ENCODE measurements around the gene CIART.
A peak's percentile ranks its signal among the peaks of the same experiment; 100 is the strongest.
"Not testable (repeated sequence)": the region's sequence is repeated elsewhere in the genome, so short reads cannot be mapped to it uniquely, and the experiment has no call there.

CIART gene, protein sequence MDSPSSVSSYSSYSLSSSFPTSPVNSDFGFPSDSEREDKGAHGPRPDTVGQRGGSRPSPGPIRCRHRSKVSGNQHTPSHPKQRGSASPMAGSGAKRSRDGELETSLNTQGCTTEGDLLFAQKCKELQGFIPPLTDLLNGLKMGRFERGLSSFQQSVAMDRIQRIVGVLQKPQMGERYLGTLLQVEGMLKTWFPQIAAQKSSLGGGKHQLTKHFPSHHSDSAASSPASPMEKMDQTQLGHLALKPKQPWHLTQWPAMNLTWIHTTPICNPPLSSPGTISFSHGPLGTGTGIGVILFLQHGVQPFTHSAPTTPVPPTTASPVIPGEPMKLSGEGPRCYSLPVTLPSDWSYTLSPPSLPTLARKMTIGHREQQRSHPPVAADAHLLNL

DNA sequence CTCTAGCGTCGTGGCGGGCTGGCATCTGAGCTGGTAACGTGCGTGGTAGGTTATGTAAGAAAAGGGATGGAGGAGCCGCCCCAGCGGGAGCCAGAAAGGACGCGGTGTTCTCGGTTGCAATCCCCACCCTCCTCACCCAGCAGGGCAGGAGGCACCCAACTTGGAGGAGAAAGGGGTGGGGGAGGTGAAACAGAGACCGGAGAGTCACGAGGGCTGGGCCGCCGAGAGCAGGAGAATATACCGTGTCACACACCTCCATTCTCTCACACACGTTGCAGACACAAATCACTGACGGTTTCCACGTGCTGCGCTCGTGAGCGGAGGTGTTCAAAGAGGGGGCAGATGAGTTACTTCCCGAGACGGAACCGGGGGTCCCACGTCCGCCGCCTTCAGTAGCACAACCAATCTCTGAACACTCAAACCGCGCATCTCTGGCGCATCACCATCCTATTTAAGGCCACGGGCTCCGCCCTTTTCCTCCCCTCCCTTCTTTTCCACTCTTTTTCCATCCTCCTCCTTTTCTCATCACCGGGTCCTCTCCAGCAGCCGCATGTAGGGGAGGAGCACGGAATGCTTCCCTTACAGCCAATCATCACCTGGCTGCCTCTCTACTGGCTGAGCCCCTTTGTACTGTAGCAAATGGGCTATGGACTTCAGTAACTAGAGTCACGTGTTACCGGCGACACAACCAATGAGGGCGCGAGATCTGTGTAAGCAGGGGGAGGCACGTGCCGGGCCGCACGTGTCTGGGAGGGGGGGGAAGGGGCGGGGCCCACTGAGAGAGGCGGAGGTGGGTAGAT lies at the start of gene CIART:
CIART (plus strand) TSS at position 797 of the 800 bp plus-strand sequence. CDS start 714 bp downstream, outside the sequence.
- H3K9me3 ChIP-seq = no peaks in the 10 kb centered on the region
- intact Hi-C loops (cut with DNase I; ENCODE audit: low total_unique reads) = no loop called here
- TF ChIP-seq, protein P1, sequence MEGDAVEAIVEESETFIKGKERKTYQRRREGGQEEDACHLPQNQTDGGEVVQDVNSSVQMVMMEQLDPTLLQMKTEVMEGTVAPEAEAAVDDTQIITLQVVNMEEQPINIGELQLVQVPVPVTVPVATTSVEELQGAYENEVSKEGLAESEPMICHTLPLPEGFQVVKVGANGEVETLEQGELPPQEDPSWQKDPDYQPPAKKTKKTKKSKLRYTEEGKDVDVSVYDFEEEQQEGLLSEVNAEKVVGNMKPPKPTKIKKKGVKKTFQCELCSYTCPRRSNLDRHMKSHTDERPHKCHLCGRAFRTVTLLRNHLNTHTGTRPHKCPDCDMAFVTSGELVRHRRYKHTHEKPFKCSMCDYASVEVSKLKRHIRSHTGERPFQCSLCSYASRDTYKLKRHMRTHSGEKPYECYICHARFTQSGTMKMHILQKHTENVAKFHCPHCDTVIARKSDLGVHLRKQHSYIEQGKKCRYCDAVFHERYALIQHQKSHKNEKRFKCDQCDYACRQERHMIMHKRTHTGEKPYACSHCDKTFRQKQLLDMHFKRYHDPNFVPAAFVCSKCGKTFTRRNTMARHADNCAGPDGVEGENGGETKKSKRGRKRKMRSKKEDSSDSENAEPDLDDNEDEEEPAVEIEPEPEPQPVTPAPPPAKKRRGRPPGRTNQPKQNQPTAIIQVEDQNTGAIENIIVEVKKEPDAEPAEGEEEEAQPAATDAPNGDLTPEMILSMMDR (IDR thresholded peaks at IDR 0.05) = no peak
- H3K4me3 ChIP-seq = peak within 1 kb of the TSS; percentile 53 to 57
- peak within 1 kb of the TSS; percentile 79 to 89 for H3K27ac ChIP-seq
- peaks cover 9 to 30% (median 13%) of the 10 kb centered on the region in 3 donors for H3K36me3 ChIP-seq
- H3K27me3 ChIP-seq = no peaks in the 10 kb centered on the region
- peak; percentile 98 to 99 for DNase-seq
- H3K4me1 ChIP-seq = peaks cover 0 to 28% (median 23%) of the 10 kb centered on the region in 4 donors

DNA sequence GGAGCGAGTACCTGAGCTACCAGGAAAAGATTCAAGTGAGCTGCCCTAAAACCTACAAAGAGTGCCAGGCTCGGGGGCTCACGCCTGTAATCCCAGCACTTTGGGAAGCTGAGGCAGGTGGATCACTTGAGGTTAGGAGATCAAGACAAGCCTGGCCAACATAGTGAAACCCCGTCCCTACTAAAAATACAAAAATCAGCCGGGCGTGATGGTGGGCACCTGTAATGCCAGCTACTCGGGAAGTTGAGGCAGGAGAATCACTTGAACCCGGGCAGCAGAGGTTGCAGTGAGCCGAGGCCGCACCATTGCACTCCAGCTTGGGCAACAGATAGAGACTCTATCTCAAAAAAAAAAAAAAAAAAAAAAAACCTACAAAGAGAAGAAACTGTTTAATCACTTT lies 49.4 kb upstream of the CIART start:
- Histone ChIP-seq H3K36me3 (peaks cover 0 to 23% (median 10%) of the 10 kb centered on the region in 3 donors), H3K27ac (peak overlapping the region in 1 of 2 donors; percentile 99), H3K4me1 (peaks cover 0 to 17% (median 11%) of the 10 kb centered on the region in 4 donors)
- H3K9me3 ChIP-seq; H3K27me3 ChIP-seq; intact Hi-C loops (cut with DNase I; ENCODE audit: low total_unique reads); H3K4me3 ChIP-seq; DNase-seq: not testable (repeated sequence)

DNA sequence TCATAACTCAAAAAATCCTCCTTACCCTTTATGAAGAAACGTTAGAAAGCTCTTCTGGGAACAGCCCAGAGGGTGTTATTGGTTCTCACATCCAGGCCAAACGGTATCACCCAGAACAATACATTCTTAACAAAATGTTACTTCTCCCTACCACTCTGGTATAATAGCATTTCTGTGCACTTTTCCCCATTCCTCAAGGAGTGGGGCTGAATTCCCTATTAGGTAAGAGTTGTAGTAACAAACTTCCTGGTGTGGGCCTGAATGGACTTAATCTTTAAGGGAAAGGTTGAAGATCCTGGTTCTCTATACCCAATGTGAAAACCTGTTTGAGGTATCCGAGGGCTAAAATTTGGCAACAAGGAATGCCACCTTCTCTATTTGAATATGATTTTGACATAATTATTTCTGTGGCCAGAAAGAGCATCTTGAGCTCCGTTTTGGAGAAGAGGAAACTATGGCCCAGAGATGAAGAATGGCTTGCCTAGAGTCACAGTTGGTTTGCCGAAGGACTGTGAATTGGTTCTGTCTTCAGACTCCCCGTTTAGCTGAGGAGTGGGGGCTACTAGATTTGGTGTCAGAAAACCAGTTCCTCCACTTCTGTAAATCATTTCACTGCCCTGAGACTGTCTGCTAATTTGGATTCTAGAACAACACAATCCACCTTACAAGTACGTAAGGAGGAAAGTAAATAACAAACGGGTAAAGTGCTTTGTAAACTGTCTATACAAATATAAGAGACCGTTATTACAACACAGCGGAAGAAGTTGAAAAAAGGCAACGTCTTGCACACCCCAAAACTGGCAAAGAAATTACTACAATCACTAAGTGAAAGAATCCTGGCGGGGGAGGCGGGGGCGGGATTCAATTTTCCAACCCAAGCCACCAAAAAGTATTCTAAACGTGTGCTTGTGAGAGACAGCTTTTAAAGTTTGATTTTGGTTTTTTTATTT lies 48.7 kb upstream of the CIART start:
- TF ChIP-seq, protein P1 (IDR thresholded peaks at IDR 0.05) = no peak
- peak in 1 of 2 donors; percentile 67 for DNase-seq
- peaks cover 0 to 17% (median 11%) of the 10 kb centered on the region in 4 donors for H3K4me1 ChIP-seq
- H3K27me3 ChIP-seq = no peaks in the 10 kb centered on the region
- no peaks in the 10 kb centered on the region for H3K9me3 ChIP-seq
- H3K4me3 ChIP-seq = peak overlapping the region; percentile 81 to 92
- H3K27ac ChIP-seq = peak overlapping the region; percentile 97 to 99
- peaks cover 0 to 17% (median 10%) of the 10 kb centered on the region in 3 donors for H3K36me3 ChIP-seq
- intact Hi-C loops (cut with DNase I; ENCODE audit: low total_unique reads) = no loop called here

DNA sequence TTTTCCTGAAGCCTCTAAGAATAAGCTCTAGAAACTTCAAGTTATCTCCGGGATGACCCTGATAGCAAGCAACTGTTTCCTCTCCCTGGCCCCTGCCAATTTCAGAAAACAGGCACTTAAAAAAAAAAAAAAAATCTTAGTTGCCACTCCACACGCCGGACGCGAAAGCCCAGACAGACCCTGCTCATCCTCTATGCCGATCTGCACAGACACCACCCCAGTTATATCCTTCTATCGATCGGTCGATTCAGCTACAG lies 48.1 kb upstream of the CIART start:
- Histone ChIP-seq H3K27me3 (no peaks in the 10 kb centered on the region), H3K27ac (peak overlapping the region; percentile 97 to 99), H3K4me3 (peak overlapping the region; percentile 81 to 92), H3K36me3 (peaks cover 0 to 17% (median 9%) of the 10 kb centered on the region in 3 donors), H3K4me1 (peaks cover 0 to 17% (median 11%) of the 10 kb centered on the region in 4 donors), H3K9me3 (no peaks in the 10 kb centered on the region)
- TF ChIP-seq, protein P1 (IDR thresholded peaks at IDR 0.05) = no peak
- DNase-seq = peak in 1 of 2 donors; percentile 32
- intact Hi-C loops (cut with DNase I; ENCODE audit: low total_unique reads) = no loop called here

DNA sequence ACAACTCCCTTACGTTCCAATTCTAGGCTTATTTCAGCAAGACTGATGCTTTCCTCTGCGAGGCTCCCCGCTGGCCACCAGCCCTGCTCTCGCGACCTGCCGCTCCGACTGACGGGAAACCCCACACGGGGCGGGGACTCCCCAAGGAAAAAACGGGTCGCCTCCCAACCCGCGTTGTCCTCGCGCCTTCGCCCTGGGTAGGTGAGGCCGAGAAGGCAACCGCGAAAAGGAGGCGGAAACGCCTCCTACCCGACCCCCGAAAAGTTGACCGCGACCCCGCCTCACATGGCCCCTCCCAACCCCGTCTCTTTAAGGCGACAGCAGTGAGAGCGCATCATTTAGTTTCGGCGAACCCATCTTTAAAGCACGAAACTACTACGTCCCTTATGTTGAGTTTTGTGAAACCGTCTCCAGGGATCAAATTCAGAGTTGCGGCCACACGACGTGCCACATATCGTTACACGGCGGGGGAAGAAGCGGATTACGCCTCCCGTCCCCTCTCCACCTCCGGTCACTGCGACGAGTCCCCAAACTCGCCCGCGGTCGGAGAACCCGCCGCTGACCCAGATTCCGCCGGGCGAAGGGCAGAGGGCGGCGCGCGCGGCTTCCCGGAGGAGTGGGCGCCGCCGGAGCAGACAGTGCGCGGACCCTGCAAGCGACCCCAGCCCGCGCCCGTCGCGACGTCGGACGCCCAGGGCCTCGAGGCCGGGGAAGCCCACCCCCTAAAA lies 47.6 kb upstream of the CIART start:
- H3K4me1 ChIP-seq = peaks cover 0 to 17% (median 11%) of the 10 kb centered on the region in 4 donors
- DNase-seq = peak; percentile 81 to 94
- peak overlapping the region; percentile 81 to 92 for H3K4me3 ChIP-seq
- TF ChIP-seq, protein P1 (IDR thresholded peaks at IDR 0.05) = no peak
- H3K36me3 ChIP-seq = peaks cover 0 to 12% (median 4%) of the 10 kb centered on the region in 3 donors
- intact Hi-C loops (cut with DNase I; ENCODE audit: low total_unique reads) = no loop called here
- H3K27ac ChIP-seq = peak overlapping the region; percentile 97 to 99
- H3K27me3 ChIP-seq = no peaks in the 10 kb centered on the region
- no peaks in the 10 kb centered on the region for H3K9me3 ChIP-seq

Data from tibial artery (tissue), 4 donors.